Mucosa of stomach (tissue), 1 donor: ENCODE measurements around the gene ADAMTSL3.
"Not testable (repeated sequence)": the region's sequence is repeated elsewhere in the genome, so short reads cannot be mapped to it uniquely, and the experiment has no call there.

Experiments
- H3K27me3 ChIP-seq: one replicate; pipeline ENCODE4 v1.7.0; 2013; ENCODE audit warnings: mild to moderate bottlenecking, low read length; ENCODE audit not compliant: control insufficient read depth, insufficient read depth
- H3K36me3 ChIP-seq: one replicate; pipeline ENCODE4 v1.7.0; 2013; ENCODE audit warnings: low read length; ENCODE audit not compliant: control insufficient read depth, insufficient read depth
- H3K4me1 ChIP-seq: one replicate; pipeline ENCODE4 v1.7.0; 2013; ENCODE audit warnings: mild to moderate bottlenecking, low read length; ENCODE audit not compliant: control insufficient read depth, insufficient read depth
- H3K4me3 ChIP-seq: one replicate; pipeline ENCODE4 v1.7.0; 2013; ENCODE audit warnings: low read length
- H3K9ac ChIP-seq: one replicate; pipeline ENCODE4 v1.7.0; 2013; ENCODE audit warnings: mild to moderate bottlenecking, low read length, moderate library complexity
- H3K9me3 ChIP-seq: one replicate; pipeline ENCODE4 v1.7.0; 2013; ENCODE audit warnings: mild to moderate bottlenecking, low read length, moderate library complexity; ENCODE audit not compliant: control insufficient read depth
- donor health status: Pancreatic carcinoma.

Gene ADAMTSL3

GRCh38 chr15:83734487-83734886, 80.6 kb downstream of the ADAMTSL3 start:
- no peaks in the 10 kb centered on the region for H3K4me1 ChIP-seq
- no peak overlapping the region for H3K9ac ChIP-seq

GRCh38 chr15:83739629-83740028, 85.7 kb downstream of the ADAMTSL3 start:
- H3K9ac ChIP-seq, result no peak overlapping the region
- no peaks in the 10 kb centered on the region for H3K9me3 ChIP-seq

More at GRCh38 chr15:83734487-83734886, 80.6 kb downstream of the ADAMTSL3 start:
- no peak overlapping the region for H3K4me3 ChIP-seq
- no peaks in the 10 kb centered on the region for H3K9me3 ChIP-seq
- H3K27me3 ChIP-seq, result no peaks in the 10 kb centered on the region
- H3K36me3 ChIP-seq, result no peaks in the 10 kb centered on the region

GRCh38 chr15:83745771-83746170, 91.8 kb downstream of the ADAMTSL3 start:
- Histone ChIP-seq H3K27me3 (no peaks in the 10 kb centered on the region), H3K36me3 (no peaks in the 10 kb centered on the region), H3K4me1 (no peaks in the 10 kb centered on the region), H3K9me3 (no peaks in the 10 kb centered on the region), H3K9ac (no peak overlapping the region), H3K4me3 (no peak overlapping the region)

More at GRCh38 chr15:83739629-83740028, 85.7 kb downstream of the ADAMTSL3 start:
- Histone ChIP-seq H3K36me3 (no peaks in the 10 kb centered on the region), H3K27me3 (no peaks in the 10 kb centered on the region), H3K4me1 (no peaks in the 10 kb centered on the region), H3K4me3 (no peak overlapping the region)

GRCh38 chr15:83746231-83746630, 92.3 kb downstream of the ADAMTSL3 start:
- H3K4me1 ChIP-seq, result no peaks in the 10 kb centered on the region
- H3K9me3 ChIP-seq, result no peaks in the 10 kb centered on the region
- no peak overlapping the region for H3K9ac ChIP-seq
- no peak overlapping the region for H3K4me3 ChIP-seq
- no peaks in the 10 kb centered on the region for H3K36me3 ChIP-seq
- H3K27me3 ChIP-seq, result no peaks in the 10 kb centered on the region

- Histone ChIP-seq H3K9ac (no peak overlapping the region), H3K9me3 (no peaks in the 10 kb centered on the region), H3K36me3 (no peaks in the 10 kb centered on the region), H3K4me3 (no peak overlapping the region), H3K4me1 (no peaks in the 10 kb centered on the region), H3K27me3 (no peaks in the 10 kb centered on the region)
Observed at GRCh38 chr15:83747050-83747717, 93.3 kb downstream of the ADAMTSL3 start.

GRCh38 chr15:83747718-83748110, 93.8 kb downstream of the ADAMTSL3 start:
- H3K4me3 ChIP-seq, result no peak overlapping the region
- H3K4me1 ChIP-seq, result no peaks in the 10 kb centered on the region
- no peaks in the 10 kb centered on the region for H3K36me3 ChIP-seq
- no peak overlapping the region for H3K9ac ChIP-seq
- no peaks in the 10 kb centered on the region for H3K9me3 ChIP-seq
- no peaks in the 10 kb centered on the region for H3K27me3 ChIP-seq

- no peak overlapping the region for H3K9ac ChIP-seq
- no peaks in the 10 kb centered on the region for H3K9me3 ChIP-seq
- H3K27me3 ChIP-seq, result no peaks in the 10 kb centered on the region
- H3K4me3 ChIP-seq, result no peak overlapping the region
- H3K36me3 ChIP-seq, result no peaks in the 10 kb centered on the region
- no peaks in the 10 kb centered on the region for H3K4me1 ChIP-seq
Observed at GRCh38 chr15:83753872-83754493, 100.1 kb downstream of the ADAMTSL3 start.

- H3K4me3 ChIP-seq, H3K9ac ChIP-seq, H3K27me3 ChIP-seq, H3K9me3 ChIP-seq, H3K36me3 ChIP-seq, H3K4me1 ChIP-seq: not testable (repeated sequence)
Observed at GRCh38 chr15:83757291-83757690, 103.4 kb downstream of the ADAMTSL3 start.

- H3K4me1 ChIP-seq, result no peaks in the 10 kb centered on the region
- H3K9me3 ChIP-seq, result no peaks in the 10 kb centered on the region
- no peaks in the 10 kb centered on the region for H3K27me3 ChIP-seq
- no peak overlapping the region for H3K4me3 ChIP-seq
- no peak overlapping the region for H3K9ac ChIP-seq
- H3K36me3 ChIP-seq, result no peaks in the 10 kb centered on the region
Observed at GRCh38 chr15:83762367-83762766, 108.4 kb downstream of the ADAMTSL3 start.

GRCh38 chr15:83764201-83764838, 110.4 kb downstream of the ADAMTSL3 start:
- H3K36me3 ChIP-seq, result no peaks in the 10 kb centered on the region
- H3K9me3 ChIP-seq, result no peaks in the 10 kb centered on the region
- no peak overlapping the region for H3K9ac ChIP-seq
- no peak overlapping the region for H3K4me3 ChIP-seq
- H3K27me3 ChIP-seq, result no peaks in the 10 kb centered on the region
- no peaks in the 10 kb centered on the region for H3K4me1 ChIP-seq

GRCh38 chr15:83766339-83766738, 112.4 kb downstream of the ADAMTSL3 start:
- Histone ChIP-seq H3K4me1 (no peaks in the 10 kb centered on the region), H3K9me3 (no peaks in the 10 kb centered on the region), H3K9ac (no peak overlapping the region), H3K4me3 (no peak overlapping the region), H3K27me3 (no peaks in the 10 kb centered on the region), H3K36me3 (no peaks in the 10 kb centered on the region)

- H3K36me3 ChIP-seq, result no peaks in the 10 kb centered on the region
- H3K4me1 ChIP-seq, result no peaks in the 10 kb centered on the region
- H3K27me3 ChIP-seq, result no peaks in the 10 kb centered on the region
- no peaks in the 10 kb centered on the region for H3K9me3 ChIP-seq
- H3K9ac ChIP-seq, result no peak overlapping the region
- no peak overlapping the region for H3K4me3 ChIP-seq
Observed at GRCh38 chr15:83767741-83768140, 113.8 kb downstream of the ADAMTSL3 start.
